ENCODE data around the gene SCAF4. TPM values are rescaled to one million over a fixed set of nuclear protein-coding genes. Genes with fewer than 3 reads are reported as not detected.

SCAF4 gene
- total RNA-seq, 1 donor from 2014 or later = 60.0 TPM

DNA sequence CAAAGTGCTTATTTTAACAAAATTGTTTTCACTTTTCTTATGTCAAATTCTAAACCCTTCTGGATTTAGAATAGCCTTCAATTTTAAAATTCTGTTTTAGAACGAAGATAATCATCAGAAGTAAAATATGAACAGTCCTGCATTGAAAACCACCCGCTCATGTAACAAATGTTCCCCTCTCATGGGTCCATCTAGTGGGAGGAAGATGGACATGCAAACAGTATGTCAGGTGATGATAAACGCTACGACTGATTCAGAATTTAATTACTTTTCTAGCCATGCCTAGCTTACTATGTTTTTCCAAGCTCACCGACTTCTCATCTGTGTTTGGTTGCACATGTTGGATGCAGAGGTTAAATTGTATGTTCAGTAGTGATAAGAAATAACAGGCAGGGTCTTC lies 48.9 kb downstream of the SCAF4 start:
- H3K36me3 Mint-ChIP-seq (ENCODE audit: insufficient read depth) = peaks cover 33% of the 10 kb centered on the region
- peaks cover 3% of the 10 kb centered on the region for H3K4me1 Mint-ChIP-seq (ENCODE audit: low read depth)
- no peak overlapping the region for H3K4me3 Mint-ChIP-seq (ENCODE audit: low read depth)
- DNase-seq (ENCODE audit: low spot score, unreplicated experiment) = no peak
- TF ChIP-seq, protein P1, sequence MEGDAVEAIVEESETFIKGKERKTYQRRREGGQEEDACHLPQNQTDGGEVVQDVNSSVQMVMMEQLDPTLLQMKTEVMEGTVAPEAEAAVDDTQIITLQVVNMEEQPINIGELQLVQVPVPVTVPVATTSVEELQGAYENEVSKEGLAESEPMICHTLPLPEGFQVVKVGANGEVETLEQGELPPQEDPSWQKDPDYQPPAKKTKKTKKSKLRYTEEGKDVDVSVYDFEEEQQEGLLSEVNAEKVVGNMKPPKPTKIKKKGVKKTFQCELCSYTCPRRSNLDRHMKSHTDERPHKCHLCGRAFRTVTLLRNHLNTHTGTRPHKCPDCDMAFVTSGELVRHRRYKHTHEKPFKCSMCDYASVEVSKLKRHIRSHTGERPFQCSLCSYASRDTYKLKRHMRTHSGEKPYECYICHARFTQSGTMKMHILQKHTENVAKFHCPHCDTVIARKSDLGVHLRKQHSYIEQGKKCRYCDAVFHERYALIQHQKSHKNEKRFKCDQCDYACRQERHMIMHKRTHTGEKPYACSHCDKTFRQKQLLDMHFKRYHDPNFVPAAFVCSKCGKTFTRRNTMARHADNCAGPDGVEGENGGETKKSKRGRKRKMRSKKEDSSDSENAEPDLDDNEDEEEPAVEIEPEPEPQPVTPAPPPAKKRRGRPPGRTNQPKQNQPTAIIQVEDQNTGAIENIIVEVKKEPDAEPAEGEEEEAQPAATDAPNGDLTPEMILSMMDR (IDR thresholded peaks at IDR 0.05; ENCODE audit: unreplicated experiment) = no peak
- H3K27ac Mint-ChIP-seq = no peak overlapping the region
- H3K27me3 Mint-ChIP-seq = no peaks in the 10 kb centered on the region
- no peaks in the 10 kb centered on the region for H3K9me3 Mint-ChIP-seq (ENCODE audit: low read depth)

DNA sequence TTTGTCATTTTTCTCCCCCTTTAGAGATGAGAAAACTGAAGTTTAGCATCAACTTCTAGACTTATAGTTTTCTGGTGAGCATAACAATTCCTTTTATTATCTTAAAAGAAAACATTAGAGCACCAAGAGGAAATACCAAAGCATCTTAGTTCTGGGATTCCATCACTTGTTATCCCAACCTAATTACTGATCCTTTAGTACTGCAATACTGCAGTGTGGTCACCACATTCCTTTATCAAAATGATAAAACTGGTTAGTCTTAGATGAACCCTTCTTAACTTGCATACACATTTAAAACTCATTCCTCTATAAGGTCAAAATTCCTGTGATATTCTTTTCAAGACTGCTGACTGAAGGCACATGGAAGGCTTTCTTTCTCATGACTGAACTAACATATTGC lies 49.3 kb downstream of the SCAF4 start:
- TF ChIP-seq, protein P1 (IDR thresholded peaks at IDR 0.05; ENCODE audit: unreplicated experiment) = no peak
- Mint-ChIP-seq H3K27ac (no peak overlapping the region), H3K27me3 (no peaks in the 10 kb centered on the region), H3K36me3 (ENCODE audit: insufficient read depth) (peaks cover 33% of the 10 kb centered on the region), H3K4me3 (ENCODE audit: low read depth) (no peak overlapping the region), H3K4me1 (ENCODE audit: low read depth) (peaks cover 3% of the 10 kb centered on the region), H3K9me3 (ENCODE audit: low read depth) (no peaks in the 10 kb centered on the region)
- DNase-seq (ENCODE audit: low spot score, unreplicated experiment) = no peak

DNA sequence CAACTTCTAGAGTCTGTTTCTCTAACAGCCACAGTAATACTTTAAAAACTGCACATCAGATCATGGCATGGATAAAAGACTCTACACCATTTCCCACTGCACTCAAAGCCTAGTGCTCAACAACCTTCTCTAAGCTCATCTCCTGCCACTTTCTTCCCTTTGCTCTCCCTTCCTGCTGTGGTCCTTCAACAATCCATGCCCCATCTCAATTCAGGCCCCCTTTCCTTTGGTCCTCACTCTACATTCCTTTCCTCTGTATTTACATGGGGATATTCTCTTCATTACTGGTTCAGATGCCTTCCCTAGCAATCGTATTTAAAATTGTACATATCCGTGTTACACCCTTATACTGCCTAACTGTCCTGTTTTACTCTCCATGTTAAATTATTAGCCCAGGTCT lies 53.4 kb downstream of the SCAF4 start:
- TF ChIP-seq, protein P1 (IDR thresholded peaks at IDR 0.05; ENCODE audit: unreplicated experiment) = no peak
- H3K4me1 Mint-ChIP-seq (ENCODE audit: low read depth) = peaks cover 6% of the 10 kb centered on the region
- no peaks in the 10 kb centered on the region for H3K9me3 Mint-ChIP-seq (ENCODE audit: low read depth)
- no peaks in the 10 kb centered on the region for H3K27me3 Mint-ChIP-seq
- no peak for DNase-seq (ENCODE audit: low spot score, unreplicated experiment)
- no peak overlapping the region for H3K4me3 Mint-ChIP-seq (ENCODE audit: low read depth)
- H3K27ac Mint-ChIP-seq = no peak overlapping the region
- peaks cover 11% of the 10 kb centered on the region for H3K36me3 Mint-ChIP-seq (ENCODE audit: insufficient read depth)

DNA sequence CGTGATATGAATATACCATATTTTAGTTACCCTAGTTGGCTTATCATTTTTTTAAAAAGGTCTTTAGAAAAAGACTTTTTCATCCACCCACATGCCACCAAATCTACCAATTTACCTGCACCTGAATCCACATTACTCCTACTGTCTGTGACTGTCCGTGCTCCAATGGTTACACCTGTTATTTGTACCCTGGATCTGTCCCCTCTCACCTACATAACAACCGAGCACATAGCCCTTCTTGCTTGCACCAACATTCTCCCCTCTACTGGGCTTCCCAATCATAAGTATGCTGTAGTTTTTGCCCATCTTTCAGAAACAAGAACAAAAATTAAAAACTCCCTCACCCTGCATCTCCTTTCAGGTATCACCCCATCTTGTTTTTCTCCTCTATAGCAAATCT lies 54.9 kb downstream of the SCAF4 start:
- no peak overlapping the region for H3K4me3 Mint-ChIP-seq (ENCODE audit: low read depth)
- DNase-seq (ENCODE audit: low spot score, unreplicated experiment) = no peak

DNA sequence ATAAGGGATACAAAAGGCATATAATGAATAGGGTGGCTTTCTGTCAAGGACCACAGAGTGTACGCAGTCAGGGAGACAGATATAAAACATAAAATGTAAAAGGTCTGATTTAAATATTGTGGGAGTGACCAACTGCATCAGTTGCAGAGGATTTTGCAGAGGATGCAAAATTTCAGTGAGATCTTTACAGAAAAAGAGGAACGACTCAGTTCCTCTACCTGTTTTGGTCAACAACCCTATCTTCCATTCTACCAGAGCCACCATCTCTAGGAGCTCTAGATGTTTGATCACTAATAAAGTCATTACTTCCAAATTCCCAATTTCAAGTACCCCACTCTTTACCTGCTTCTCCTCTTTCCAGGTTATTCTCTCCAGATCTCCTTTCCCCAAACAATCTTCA lies 56.0 kb downstream of the SCAF4 start:
- H3K36me3 Mint-ChIP-seq (ENCODE audit: insufficient read depth) = peaks cover 6% of the 10 kb centered on the region
- no peaks in the 10 kb centered on the region for H3K27me3 Mint-ChIP-seq
- peaks cover 14% of the 10 kb centered on the region for H3K4me1 Mint-ChIP-seq (ENCODE audit: low read depth)
- DNase-seq (ENCODE audit: low spot score, unreplicated experiment) = no peak
- no peaks in the 10 kb centered on the region for H3K9me3 Mint-ChIP-seq (ENCODE audit: low read depth)
- H3K4me3 Mint-ChIP-seq (ENCODE audit: low read depth) = no peak overlapping the region
- H3K27ac Mint-ChIP-seq = no peak overlapping the region
- TF ChIP-seq, protein P1 (IDR thresholded peaks at IDR 0.05; ENCODE audit: unreplicated experiment) = no peak

More for the DNA sequence above, 54.9 kb downstream of the SCAF4 start:
- TF ChIP-seq, protein P1 (IDR thresholded peaks at IDR 0.05; ENCODE audit: unreplicated experiment) = no peak
- Mint-ChIP-seq H3K9me3 (ENCODE audit: low read depth) (no peaks in the 10 kb centered on the region), H3K4me1 (ENCODE audit: low read depth) (peaks cover 14% of the 10 kb centered on the region), H3K36me3 (ENCODE audit: insufficient read depth) (peaks cover 8% of the 10 kb centered on the region), H3K27me3 (no peaks in the 10 kb centered on the region), H3K27ac (no peak overlapping the region)

Data from progenitor cell of endocrine pancreas (in vitro differentiated cells).